NCI-H1105 (cell line): ENCODE measurements around the gene RNF213.

ENCODE experiments used
- DNase-seq: peaks from one replicate; lab custom pipeline; 2025; lab: John Stamatoyannopoulos, UW

The RNF213 gene

GRCh38 chr17:80433916-80434666 lies 173.4 kb downstream of the RNF213 start:
- DNase-seq: no peak

- DNase-seq: no peak
Measured at GRCh38 chr17:80437532-80437931, 176.9 kb downstream of the RNF213 start.

GRCh38 chr17:80438806-80439205 lies 178.2 kb downstream of the RNF213 start:
- DNase-seq: no peak

GRCh38 chr17:80439499-80439898 lies 178.8 kb downstream of the RNF213 start:
- no peak for DNase-seq

- DNase-seq: no peak
Measured at GRCh38 chr17:80441133-80441578, 180.5 kb downstream of the RNF213 start.

- no peak for DNase-seq
Measured at GRCh38 chr17:80441598-80442322, 181.1 kb downstream of the RNF213 start.

GRCh38 chr17:80442323-80442659 lies 181.6 kb downstream of the RNF213 start:
- DNase-seq: no peak

GRCh38 chr17:80442764-80443163 lies 182.1 kb downstream of the RNF213 start:
- no peak for DNase-seq

- no peak for DNase-seq
Measured at GRCh38 chr17:80443498-80443897, 182.8 kb downstream of the RNF213 start.

GRCh38 chr17:80443916-80444643 lies 183.4 kb downstream of the RNF213 start:
- no peak for DNase-seq

- no peak for DNase-seq
Measured at GRCh38 chr17:80444644-80444979, 184.0 kb downstream of the RNF213 start.

GRCh38 chr17:80445007-80445725 lies 184.5 kb downstream of the RNF213 start:
- no peak for DNase-seq

GRCh38 chr17:80445726-80446110 lies 185.1 kb downstream of the RNF213 start:
- no peak for DNase-seq

- DNase-seq: no peak
Measured at GRCh38 chr17:80446645-80447405, 186.2 kb downstream of the RNF213 start.

GRCh38 chr17:80447790-80448189 lies 187.1 kb downstream of the RNF213 start:
- DNase-seq: no peak
